GM19328 (cell line): ENCODE data around the gene HTT.

Source experiments
- ATAC-seq: cut with Tn5 transposase; IDR thresholded peaks from one replicate; pipeline ENCODE4 v1.9.1; 2021; ENCODE audit warnings: mild to moderate bottlenecking, moderate library complexity; ENCODE audit not compliant: unreplicated experiment

The HTT gene

DNA sequence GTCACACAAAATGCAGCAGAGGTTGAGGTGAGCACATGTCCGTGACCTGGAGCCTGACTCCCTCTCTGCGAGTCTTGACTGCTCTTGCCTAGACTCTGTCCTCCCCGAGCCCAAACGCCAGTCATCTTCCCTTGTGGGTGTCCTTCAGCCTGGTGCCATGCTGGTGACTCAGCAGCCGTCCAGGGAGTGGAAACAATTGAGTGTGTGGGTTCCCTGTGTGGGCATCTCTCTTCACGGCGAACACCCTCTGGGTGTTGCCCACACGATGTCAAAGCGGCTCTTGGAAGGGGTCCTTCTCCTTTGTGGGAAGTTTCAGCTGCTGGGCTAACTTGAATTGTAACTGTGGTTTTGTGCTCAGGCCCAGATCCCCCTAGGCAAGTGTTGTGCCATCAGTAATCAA lies 157.0 kb downstream of the HTT start:
- ATAC-seq = no peak

DNA sequence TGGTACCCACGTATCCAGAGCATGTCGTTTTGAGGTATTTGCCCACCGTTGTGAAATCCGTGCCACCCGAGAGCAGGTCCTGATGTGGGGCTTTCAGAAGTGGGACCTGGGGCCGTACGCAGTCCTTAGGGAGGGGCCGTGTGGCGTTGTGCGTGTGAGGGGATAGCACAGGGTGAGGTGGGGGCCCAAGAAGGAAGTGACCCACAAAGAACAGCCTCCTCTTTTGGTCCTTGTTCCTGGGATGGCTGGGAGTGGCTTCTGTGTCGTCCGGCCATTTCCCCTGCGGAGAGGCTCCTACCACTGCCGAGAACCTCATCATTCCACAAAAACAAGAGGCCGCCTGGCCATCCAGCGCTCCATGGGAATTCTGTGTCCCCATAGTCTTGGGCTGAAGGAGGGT lies 157.5 kb downstream of the HTT start:
- no peak for ATAC-seq

DNA sequence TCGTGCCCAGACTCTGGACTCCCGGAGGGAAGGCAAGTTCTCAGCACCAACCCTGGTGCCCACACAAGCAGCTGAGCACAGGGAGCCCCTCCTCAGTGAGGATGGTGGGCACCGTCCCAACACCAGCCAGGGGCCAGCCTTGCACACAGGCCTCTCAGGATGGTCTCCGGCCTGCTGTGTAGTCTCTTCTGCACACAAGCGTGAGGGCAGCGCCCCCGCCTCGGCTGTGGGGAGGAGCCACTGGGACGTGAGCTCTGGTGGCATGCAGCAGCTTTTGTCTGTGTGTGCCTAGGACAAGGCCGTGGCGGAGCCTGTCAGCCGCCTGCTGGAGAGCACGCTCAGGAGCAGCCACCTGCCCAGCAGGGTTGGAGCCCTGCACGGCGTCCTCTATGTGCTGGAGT lies 158.4 kb downstream of the HTT start:
- ATAC-seq = no peak

DNA sequence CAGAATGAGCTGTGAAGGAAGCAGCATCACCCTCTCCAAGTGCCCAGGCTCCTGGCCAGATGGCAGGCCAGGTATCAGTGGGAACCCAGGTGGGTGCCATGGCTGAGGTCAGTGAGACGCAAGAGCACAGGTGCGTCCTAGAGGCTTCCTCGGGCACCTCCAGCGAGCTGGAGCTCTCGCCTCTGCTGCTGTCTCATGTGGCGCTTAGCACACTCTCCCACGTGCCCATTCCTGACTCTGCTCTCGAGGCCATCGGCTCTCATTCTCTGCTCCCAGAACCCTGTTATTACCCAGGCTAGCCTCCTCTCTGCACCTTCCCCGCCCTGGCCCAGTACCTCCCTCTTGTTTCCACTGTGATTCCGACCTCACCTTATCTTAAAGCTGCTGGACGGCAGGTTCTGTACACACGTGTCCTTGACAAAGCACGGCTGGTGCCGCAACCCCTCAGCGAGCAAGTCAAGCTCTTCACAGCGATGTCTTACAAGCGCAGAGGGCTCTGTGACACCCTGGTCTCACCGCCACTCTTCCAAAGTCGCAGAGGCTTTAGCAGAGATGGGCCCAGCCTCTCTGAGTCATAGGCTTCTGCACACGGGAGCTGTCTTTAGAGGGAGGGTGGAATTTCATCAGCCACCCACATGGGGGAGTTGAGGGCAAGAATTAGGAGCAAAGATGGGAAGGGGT lies 159.1 kb downstream of the HTT start:
- no peak for ATAC-seq

DNA sequence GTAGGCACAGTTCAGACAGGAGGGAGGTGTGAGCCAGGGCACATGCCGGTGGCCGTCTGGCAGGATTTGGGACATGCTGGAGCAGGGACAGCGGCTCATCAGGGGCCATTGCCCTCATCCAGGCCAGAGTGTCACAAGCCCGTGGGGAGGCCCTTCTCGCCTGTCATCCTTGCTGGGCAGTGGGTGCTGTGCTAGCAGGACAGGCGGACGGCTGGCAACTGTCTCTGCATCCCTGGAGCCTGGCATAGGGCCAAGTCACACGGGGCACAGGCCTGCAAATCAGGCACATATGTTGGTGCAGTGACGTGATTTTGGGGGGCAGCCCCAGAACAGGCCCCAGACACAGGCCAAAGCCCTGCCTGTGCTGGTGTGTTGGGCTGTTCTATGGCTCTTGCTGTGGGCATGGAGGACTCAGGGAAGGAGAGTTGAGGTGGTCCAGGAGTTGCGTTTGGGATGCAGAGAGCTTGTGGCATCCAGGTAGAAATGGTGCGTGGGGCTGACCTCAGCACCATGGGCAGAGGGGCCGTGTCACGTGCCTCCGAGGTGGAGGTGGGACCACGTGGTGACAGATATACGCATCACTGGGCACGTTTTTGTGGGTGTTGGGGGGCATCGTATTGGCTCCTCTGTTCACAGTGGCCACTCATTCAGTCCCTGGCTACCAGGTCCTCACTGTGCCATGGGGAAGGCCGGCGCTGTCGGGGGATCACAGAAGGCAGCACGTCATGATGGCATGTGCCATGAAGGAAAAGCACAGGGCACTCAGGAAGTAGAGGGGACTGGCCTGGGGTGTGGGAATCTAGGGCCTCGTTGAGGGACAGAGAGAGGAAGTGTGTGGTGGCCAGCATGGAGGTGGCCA lies 159.9 kb downstream of the HTT start:
- no peak for ATAC-seq

DNA sequence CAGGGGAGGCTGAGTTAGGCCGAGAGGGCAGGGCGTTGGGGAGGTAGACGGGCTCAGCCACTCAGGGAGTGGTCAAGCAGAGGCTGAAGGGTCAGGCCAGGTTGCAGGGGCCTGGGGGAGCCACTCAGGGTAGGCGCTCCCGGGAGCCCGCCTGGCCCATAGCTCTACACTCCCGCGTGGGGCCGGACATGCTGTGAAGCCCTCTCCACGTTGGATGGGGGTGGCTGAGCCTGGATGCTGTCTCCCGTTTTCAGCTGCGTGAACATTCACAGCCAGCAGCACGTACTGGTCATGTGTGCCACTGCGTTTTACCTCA lies 160.5 kb downstream of the HTT start:
- ATAC-seq = no peak

DNA sequence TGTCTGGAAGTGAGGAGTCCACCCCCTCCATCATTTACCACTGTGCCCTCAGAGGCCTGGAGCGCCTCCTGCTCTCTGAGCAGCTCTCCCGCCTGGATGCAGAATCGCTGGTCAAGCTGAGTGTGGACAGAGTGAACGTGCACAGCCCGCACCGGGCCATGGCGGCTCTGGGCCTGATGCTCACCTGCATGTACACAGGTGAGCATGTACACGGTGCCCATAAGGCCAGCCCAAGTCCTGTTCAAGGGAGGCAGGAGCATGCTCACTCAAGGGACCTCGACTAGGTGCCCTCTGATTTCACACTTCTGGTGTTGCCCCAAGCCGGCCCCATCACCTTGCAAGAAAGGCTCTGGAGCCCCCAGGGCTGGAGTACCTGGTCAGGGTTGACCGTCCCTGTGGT lies 161.1 kb downstream of the HTT start:
- ATAC-seq = no peak

DNA sequence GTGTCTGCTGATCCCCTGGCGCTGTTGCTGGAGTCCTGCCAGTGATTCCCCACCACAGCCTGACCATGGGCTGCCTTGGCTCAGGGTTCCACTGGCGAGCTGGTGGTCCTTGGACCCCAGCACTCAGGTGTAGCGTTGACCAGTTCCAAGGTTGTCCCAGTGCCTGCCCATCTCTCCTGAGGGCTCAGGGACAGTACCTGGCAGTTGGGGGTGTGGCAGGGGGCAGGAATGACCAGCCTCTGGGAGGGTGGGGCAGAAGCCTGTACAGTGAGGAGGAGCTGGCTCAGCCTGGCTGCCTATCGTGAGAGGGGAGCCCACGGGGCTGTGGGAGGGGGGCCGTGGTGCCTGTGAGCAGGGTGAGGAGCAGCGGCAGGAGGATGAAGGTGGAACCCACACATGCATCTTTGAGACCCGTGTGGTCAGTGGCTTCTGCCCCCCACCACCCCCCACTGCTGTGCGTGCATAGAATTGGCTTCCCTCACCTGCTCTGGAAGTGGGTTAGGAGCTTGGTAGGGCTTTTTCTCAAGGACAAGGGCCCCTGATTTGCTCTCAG lies 161.9 kb downstream of the HTT start:
- no peak for ATAC-seq

DNA sequence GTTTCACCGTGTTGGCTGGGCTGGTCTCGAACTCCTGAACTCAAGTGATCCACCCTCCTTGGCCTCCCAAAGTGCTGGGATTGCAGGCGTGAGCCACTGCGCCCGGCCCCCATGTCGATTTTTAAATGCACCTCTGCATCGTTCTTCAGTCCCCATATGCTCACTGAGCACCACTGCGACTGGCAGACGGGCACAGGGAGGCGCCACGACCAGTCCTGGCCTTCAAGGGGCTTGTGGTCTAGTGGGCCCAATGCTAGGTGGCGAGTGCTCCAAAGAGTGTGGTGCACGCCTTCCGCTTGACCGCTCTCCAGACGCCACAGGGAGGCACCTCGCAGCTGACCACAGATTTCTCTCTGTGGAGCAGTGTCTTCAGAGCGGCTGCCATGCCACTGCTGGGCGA lies 162.8 kb downstream of the HTT start:
- ATAC-seq = no peak

DNA sequence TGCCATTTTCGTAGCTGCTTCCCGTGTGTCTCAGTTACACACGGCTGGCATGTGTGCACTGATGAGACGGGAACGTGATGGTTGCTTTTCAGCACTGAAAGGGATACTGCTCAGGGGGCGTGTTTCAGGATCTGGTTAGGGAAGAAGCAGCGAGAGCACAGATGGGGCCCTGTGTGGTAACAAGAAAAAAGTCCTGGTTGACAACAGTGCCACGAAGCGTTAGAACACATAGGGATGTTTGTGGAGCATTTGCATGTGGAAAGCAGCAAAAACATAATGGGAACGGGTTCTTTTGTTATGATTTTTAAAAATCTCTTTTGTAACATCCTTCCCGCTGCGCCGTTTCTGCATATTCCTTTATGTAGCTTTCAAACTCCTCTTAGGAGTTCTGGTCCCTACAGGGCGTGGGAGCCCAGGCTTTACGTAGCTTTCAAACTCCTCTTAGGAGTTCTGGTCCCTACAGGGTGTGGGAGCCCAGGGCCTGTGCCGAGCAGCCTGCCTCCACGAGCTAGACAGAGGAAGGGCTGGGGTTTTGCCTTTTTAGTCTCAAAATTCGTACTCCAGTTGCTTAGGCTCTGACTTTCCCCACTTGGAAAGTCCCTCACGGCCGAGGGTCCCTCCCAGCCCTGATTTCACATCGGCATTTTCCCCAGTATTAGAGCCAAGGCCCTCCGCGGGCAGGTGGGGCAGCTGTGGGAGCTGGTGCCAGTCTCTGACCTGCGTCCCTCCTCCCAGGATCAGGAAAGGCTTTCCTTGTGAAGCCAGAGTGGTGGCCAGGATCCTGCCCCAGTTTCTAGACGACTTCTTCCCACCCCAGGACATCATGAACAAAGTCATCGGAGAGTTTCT lies 163.5 kb downstream of the HTT start:
- ATAC-seq = no peak

DNA sequence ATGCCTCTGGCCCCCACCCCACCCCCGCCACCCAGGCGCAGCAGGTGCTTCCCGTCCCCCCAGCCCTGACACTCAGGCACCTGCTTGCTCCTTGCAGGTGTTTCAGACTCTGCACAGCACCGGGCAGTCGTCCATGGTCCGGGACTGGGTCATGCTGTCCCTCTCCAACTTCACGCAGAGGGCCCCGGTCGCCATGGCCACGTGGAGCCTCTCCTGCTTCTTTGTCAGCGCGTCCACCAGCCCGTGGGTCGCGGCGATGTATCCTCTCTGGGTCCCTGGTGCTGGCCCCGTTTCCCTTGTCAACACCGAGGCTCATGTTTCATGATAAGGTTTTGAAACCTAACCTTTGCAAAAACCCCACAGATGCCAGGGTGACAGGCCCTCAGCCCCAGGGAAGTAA lies 164.2 kb downstream of the HTT start:
- ATAC-seq = no peak

DNA sequence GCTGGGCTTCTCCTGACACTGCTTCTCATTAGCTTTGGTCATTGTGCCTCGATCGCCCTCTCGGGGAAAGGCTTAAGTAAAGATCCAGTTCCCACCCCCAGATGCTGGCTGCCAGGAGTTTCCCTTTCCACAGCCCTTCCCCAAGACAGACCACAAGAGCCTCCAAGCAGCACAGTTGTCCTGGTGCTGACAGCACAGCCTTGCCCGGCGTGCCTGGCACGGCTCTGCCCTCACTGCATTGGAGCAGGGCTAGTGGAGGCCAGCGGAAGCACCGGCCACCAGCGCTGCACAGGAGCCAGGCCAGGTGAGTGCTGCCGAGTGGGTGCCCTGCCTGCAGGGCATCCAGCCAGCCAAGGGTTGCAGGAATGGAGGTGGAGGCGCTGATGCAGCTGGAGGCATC lies 164.8 kb downstream of the HTT start:
- ATAC-seq = no peak

DNA sequence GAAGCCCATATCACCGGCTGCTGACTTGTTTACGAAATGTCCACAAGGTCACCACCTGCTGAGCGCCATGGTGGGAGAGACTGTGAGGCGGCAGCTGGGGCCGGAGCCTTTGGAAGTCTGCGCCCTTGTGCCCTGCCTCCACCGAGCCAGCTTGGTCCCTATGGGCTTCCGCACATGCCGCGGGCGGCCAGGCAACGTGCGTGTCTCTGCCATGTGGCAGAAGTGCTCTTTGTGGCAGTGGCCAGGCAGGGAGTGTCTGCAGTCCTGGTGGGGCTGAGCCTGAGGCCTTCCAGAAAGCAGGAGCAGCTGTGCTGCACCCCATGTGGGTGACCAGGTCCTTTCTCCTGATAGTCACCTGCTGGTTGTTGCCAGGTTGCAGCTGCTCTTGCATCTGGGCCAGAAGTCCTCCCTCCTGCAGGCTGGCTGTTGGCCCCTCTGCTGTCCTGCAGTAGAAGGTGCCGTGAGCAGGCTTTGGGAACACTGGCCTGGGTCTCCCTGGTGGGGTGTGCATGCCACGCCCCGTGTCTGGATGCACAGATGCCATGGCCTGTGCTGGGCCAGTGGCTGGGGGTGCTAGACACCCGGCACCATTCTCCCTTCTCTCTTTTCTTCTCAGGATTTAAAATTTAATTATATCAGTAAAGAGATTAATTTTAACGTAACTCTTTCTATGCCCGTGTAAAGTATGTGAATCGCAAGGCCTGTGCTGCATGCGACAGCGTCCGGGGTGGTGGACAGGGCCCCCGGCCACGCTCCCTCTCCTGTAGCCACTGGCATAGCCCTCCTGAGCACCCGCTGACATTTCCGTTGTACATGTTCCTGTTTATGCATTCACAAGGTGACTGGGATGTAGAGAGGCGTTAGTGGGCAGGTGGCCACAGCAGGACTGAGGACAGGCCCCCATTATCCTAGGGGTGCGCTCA lies 165.8 kb downstream of the HTT start:
- ATAC-seq = no peak

DNA sequence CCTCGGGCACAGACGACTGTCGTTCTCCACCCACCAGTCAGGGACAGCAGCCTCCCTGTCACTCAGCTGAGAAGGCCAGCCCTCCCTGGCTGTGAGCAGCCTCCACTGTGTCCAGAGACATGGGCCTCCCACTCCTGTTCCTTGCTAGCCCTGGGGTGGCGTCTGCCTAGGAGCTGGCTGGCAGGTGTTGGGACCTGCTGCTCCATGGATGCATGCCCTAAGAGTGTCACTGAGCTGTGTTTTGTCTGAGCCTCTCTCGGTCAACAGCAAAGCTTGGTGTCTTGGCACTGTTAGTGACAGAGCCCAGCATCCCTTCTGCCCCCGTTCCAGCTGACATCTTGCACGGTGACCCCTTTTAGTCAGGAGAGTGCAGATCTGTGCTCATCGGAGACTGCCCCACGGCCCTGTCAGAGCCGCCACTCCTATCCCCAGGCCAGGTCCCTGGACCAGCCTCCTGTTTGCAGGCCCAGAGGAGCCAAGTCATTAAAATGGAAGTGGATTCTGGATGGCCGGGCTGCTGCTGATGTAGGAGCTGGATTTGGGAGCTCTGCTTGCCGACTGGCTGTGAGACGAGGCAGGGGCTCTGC lies 166.5 kb downstream of the HTT start:
- no peak for ATAC-seq

DNA sequence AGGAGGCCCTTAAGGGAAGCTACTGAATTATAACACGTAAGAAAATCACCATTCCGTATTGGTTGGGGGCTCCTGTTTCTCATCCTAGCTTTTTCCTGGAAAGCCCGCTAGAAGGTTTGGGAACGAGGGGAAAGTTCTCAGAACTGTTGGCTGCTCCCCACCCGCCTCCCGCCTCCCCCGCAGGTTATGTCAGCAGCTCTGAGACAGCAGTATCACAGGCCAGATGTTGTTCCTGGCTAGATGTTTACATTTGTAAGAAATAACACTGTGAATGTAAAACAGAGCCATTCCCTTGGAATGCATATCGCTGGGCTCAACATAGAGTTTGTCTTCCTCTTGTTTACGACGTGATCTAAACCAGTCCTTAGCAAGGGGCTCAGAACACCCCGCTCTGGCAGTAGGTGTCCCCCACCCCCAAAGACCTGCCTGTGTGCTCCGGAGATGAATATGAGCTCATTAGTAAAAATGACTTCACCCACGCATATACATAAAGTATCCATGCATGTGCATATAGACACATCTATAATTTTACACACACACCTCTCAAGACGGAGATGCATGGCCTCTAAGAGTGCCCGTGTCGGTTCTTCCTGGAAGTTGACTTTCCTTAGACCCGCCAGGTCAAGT lies 167.5 kb downstream of the HTT start:
- ATAC-seq = no peak

DNA sequence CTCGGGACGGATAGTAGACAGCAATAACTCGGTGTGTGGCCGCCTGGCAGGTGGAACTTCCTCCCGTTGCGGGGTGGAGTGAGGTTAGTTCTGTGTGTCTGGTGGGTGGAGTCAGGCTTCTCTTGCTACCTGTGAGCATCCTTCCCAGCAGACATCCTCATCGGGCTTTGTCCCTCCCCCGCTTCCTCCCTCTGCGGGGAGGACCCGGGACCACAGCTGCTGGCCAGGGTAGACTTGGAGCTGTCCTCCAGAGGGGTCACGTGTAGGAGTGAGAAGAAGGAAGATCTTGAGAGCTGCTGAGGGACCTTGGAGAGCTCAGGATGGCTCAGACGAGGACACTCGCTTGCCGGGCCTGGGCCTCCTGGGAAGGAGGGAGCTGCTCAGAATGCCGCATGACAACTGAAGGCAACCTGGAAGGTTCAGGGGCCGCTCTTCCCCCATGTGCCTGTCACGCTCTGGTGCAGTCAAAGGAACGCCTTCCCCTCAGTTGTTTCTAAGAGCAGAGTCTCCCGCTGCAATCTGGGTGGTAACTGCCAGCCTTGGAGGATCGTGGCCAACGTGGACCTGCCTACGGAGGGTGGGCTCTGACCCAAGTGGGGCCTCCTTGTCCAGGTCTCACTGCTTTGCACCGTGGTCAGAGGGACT lies 168.8 kb downstream of the HTT start:
- no peak for ATAC-seq

DNA sequence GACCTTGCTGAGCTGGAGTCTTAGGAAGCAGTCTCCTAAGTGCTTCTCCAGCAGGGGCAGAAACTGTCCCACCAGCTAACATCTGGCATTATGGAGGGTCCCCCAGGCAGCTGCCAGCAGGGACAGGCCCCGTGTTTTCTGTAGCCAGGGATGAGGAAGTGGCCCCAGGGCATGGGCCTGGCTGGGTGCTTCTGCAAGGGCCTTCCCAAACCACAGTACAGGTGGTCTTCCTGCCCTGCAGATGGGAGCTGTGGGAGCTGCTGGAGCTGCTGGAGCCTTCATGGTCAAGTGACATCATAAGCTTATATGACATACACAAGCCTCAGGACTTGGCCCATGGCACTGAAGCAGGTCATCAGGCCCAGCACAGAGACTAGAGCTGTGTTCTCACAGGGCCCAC lies 169.5 kb downstream of the HTT start:
- ATAC-seq = no peak

DNA sequence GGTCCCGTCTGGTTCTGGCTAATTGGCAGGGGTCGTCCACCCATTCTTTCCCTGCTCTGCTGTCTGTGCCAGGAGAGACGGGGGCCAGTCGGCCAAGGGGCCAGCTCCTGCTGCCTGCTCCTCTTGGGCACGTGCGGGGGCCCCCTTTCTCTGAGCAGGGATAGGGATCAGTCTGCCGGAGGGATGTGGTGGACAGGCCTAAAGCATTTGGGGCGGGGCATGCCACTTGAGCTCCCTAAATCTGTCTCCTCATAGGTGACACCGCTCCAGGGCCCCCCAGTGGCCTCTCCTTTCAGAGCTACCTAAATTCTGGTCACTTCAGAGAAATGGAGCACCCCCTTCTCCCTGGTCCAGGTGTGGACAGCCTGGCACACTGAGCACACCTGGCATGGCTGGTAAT lies 170.3 kb downstream of the HTT start:
- ATAC-seq = no peak

DNA sequence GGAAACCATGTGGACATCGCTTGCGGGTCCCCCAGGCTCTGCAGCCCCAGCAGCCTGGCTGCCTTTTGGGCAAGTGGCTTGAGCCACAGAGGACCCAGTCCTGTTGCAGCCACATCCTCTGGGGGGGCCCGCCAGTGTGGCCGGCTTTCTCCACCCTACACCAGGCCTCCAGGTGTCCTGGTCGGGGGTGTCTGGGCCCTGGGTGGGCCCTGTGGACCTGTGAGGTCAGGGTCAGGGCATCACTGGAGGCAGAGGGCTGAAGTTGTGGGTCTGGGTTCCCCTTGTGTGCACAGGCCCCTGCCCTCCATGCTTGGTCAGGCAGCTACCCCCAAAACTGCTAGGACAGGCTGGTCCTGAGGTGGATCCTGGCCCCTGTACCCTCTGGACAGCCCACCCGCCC lies 171.2 kb downstream of the HTT start:
- ATAC-seq = no peak
